IPS DF 19.7 (cell line): Measurements from ENCODE around the gene DKC1.
"Not testable (repeated sequence)": the region's sequence is repeated elsewhere in the genome, so short reads cannot be mapped to it uniquely, and the experiment has no call there.

Experiments
- DNase-seq: peaks from one replicate; pipeline ENCODE4 v3.0.0-alpha.2; 2013; ENCODE audit warnings: low read depth, low spot score

DKC1 gene

GRCh38 chrX:154818916-154819770 is 56.5 kb downstream of the DKC1 start:
- no peak for DNase-seq

- no peak for DNase-seq
Measured at GRCh38 chrX:154819771-154820341, 57.2 kb downstream of the DKC1 start.

GRCh38 chrX:154821523-154821922 is 58.9 kb downstream of the DKC1 start:
- DNase-seq, result no peak

GRCh38 chrX:154822029-154822428 is 59.4 kb downstream of the DKC1 start:
- no peak for DNase-seq

GRCh38 chrX:154824638-154825037 is 62.0 kb downstream of the DKC1 start:
- no peak for DNase-seq

GRCh38 chrX:154825586-154825985 is 62.9 kb downstream of the DKC1 start:
- DNase-seq, result not testable (repeated sequence)
